ENCODE results near the gene MICAL2. TPM values are rescaled to one million over a fixed set of nuclear protein-coding genes. Genes with fewer than 3 reads are reported as not detected.

Gene MICAL2
- total RNA-seq, 2 donors from 2014 or later, result 1.5 to 1.9 TPM

DNA sequence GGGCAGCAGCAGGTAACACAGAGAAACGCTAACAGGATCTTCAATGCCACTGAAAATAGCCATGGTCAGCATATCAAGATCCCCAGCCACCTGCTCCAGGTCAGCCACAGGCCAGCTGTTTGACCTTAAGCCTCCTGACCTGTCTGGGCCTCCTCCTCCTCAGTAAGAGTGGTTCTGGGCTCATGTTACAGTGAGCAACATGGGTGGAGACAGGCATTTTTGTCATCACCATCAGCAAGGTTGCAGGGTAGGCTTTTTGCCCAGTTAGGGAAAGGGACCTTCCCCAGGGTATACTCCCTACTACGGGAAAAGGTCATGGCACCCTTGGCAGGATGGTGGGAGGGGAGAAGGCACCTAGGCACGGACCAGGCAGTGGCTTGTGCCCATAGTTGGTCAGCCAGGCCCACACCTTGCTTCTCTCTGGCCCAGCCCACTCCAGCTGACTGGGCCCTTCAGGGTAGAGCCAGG lies 135.2 kb downstream of the MICAL2 start:
- H3K4me1 Mint-ChIP-seq, result peaks cover 48% of the 10 kb centered on the region
- H3K27ac ChIP-seq (ENCODE audit: low read depth, low read length), result no peak overlapping the region

DNA sequence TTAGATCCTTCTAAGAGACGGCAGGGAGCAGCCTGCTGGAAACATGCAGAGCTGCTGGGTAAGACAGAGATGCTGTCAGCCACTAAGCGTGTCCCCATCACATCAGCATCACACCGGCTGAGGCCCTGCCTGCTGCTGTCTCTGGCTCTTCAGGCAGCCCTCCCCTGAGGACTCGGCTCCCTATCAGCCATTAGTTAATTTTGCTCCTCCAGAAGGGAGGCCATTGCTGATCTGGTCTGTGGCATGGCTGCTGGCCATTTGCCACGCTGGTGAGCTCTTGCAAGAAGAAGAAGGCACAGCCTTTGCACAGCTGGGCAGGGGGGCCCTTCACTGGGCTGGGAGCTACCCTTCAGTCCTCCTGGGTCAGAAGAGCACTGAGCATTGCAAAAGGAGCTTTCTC lies 135.8 kb downstream of the MICAL2 start:
- no peaks in the 10 kb centered on the region for H3K36me3 Mint-ChIP-seq (ENCODE audit: low read depth)
- no peak for DNase-seq
- WGBS, 2 experiments (ENCODE audit: insufficient coverage in 1 of 2, insufficient read length in 1 of 2), result 92 to 96% methylated on average over 5 of the region's 5 CpGs
- H3K4me1 Mint-ChIP-seq, result peaks cover 48% of the 10 kb centered on the region
- Histone ChIP-seq H3K27me3 (ENCODE audit: control insufficient read depth, insufficient read depth, low read length, poor library complexity, severe bottlenecking) (no peaks in the 10 kb centered on the region), H3K36me3 (ENCODE audit: control insufficient read depth, insufficient read depth, low read length) (no peaks in the 10 kb centered on the region), H3K27ac (ENCODE audit: low read depth, low read length) (no peak overlapping the region), H3K9me3 (ENCODE audit: control insufficient read depth, low read length) (no peaks in the 10 kb centered on the region), H3K9ac (ENCODE audit: extremely low read depth, low read length, poor library complexity, severe bottlenecking) (no peak overlapping the region), H3K4me1 (ENCODE audit: control insufficient read depth, insufficient read depth, low read length) (peaks cover 24% of the 10 kb centered on the region), H3K4me3 (ENCODE audit: low read length) (no peak overlapping the region)
- no peak overlapping the region for H3K4me3 Mint-ChIP-seq
- H3K27me3 Mint-ChIP-seq (ENCODE audit: insufficient read depth), result peaks cover 5% of the 10 kb centered on the region
- no peak overlapping the region for H3K27ac Mint-ChIP-seq
- no peak for TF ChIP-seq CTCF (conservative IDR thresholded peaks at IDR 0.05)
- H3K9me3 Mint-ChIP-seq, result no peaks in the 10 kb centered on the region

More for the DNA sequence above, 135.2 kb downstream of the MICAL2 start:
- H3K4me3 Mint-ChIP-seq, result no peak overlapping the region
- H3K27ac Mint-ChIP-seq, result no peak overlapping the region
- no peak for TF ChIP-seq CTCF (conservative IDR thresholded peaks at IDR 0.05)
- Histone ChIP-seq H3K9me3 (ENCODE audit: control insufficient read depth, low read length) (no peaks in the 10 kb centered on the region), H3K4me1 (ENCODE audit: control insufficient read depth, insufficient read depth, low read length) (peaks cover 24% of the 10 kb centered on the region), H3K27me3 (ENCODE audit: control insufficient read depth, insufficient read depth, low read length, poor library complexity, severe bottlenecking) (no peaks in the 10 kb centered on the region), H3K4me3 (ENCODE audit: low read length) (no peak overlapping the region), H3K9ac (ENCODE audit: extremely low read depth, low read length, poor library complexity, severe bottlenecking) (no peak overlapping the region), H3K36me3 (ENCODE audit: control insufficient read depth, insufficient read depth, low read length) (no peaks in the 10 kb centered on the region)
- H3K9me3 Mint-ChIP-seq, result no peaks in the 10 kb centered on the region
- H3K36me3 Mint-ChIP-seq (ENCODE audit: low read depth), result no peaks in the 10 kb centered on the region
- WGBS, 2 experiments (ENCODE audit: insufficient coverage in 1 of 2, insufficient read length in 1 of 2), result 87% methylated on average over 3 of the region's 3 CpGs; no CpG with 5 or more reads in 1 of the 2 experiments
- DNase-seq, result no peak
- peaks cover 5% of the 10 kb centered on the region for H3K27me3 Mint-ChIP-seq (ENCODE audit: insufficient read depth)

- no peak overlapping the region for H3K4me3 Mint-ChIP-seq
- H3K36me3 Mint-ChIP-seq (ENCODE audit: low read depth), result no peaks in the 10 kb centered on the region
- H3K4me1 ChIP-seq (ENCODE audit: control insufficient read depth, insufficient read depth, low read length), result peaks cover 28% of the 10 kb centered on the region
- H3K4me1 Mint-ChIP-seq, result peaks cover 50% of the 10 kb centered on the region
- no peak for TF ChIP-seq CTCF (conservative IDR thresholded peaks at IDR 0.05)
- H3K27me3 ChIP-seq (ENCODE audit: control insufficient read depth, insufficient read depth, low read length, poor library complexity, severe bottlenecking), result no peaks in the 10 kb centered on the region
- no peaks in the 10 kb centered on the region for H3K9me3 Mint-ChIP-seq
- no peaks in the 10 kb centered on the region for H3K36me3 ChIP-seq (ENCODE audit: control insufficient read depth, insufficient read depth, low read length)
- H3K27ac Mint-ChIP-seq, result no peak overlapping the region
- no peaks in the 10 kb centered on the region for H3K9me3 ChIP-seq (ENCODE audit: control insufficient read depth, low read length)
- WGBS, 2 experiments (ENCODE audit: insufficient coverage in 1 of 2, insufficient read length in 1 of 2), result 97 to 100% methylated on average over 2 to 4 of the region's 4 CpGs
- no peak overlapping the region for H3K9ac ChIP-seq (ENCODE audit: extremely low read depth, low read length, poor library complexity, severe bottlenecking)
- no peak overlapping the region for H3K4me3 ChIP-seq (ENCODE audit: low read length)
- H3K27me3 Mint-ChIP-seq (ENCODE audit: insufficient read depth), result peaks cover 5% of the 10 kb centered on the region
- H3K27ac ChIP-seq (ENCODE audit: low read depth, low read length), result no peak overlapping the region
- DNase-seq, result no peak
These were observed 136.6 kb downstream of the MICAL2 start for GRCh38 chr11:12246989-12247388.
